Left ventricle myocardium superior (tissue), 1 donor: ENCODE results near the gene CADPS2. TPM values are rescaled to one million over a fixed set of nuclear protein-coding genes. Genes with fewer than 3 reads are reported as not detected.

Source experiments
- ATAC-seq: fragments of 200-7000 bp; cut with Tn5 transposase; one replicate; pipeline ENCODE4 v1.9.1; 2020; ENCODE audit warnings: mild to moderate bottlenecking, moderate library complexity
- DNase-seq: peaks from one replicate; pipeline ENCODE4 v3.0.0-alpha.2; 2020
- intact Hi-C: fragments of 100-400 bp; cut with micrococcal nuclease; formaldehyde crosslinking; loops from one replicate; pipeline ENCODE4 v1.11.0; 2022
- total RNA-seq: library from RNA; stranded (reverse); fragmentation: NEBNext Ultra II Directional; extraction: Animal tissue kit (Norgen Biotek cat#: 25700); gene quantifications from one replicate; pipeline ENCODE4 v1.2.1, GENCODE V29; 2021
- donor health status: DM: no; HTN: yes; CAD: no; lungs with severe emphysema.

CADPS2 gene
- total RNA-seq, 1 donor from 2014 or later, result 29.1 TPM

DNA sequence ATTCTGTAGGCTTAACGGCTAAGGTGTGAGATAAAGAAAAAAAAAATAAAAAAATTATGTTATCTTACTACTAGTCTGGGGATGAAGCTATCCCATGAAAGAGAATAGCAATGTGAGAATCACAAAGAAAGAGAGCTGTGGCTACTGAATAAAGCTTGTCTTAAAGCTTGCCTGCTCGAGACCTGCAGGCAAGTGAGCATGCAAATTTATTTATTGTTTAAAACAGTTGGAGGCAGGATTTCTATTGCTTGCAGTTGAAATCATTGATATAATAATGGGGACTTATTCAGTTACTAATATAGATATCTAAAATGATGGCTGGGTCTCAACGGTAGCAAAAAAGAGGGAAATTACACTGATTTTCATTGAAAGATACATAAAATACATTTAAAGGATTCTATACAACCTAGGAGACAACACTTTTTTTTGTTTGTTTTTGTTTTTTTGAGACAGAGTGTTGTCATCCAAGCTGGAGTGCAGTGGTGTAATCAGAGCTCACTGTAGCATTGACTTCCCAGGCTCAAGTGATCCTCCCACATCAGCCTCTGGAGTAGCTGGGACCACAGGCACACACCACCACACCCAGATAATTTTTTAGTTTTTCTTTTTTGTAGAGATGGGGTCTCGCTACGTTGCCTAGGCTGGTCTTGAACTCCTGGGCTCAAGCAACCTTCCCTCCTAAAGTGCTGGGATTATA lies 437.2 kb downstream of the CADPS2 start:
- no peak for ATAC-seq
- intact Hi-C loops, result no loop called here

DNA sequence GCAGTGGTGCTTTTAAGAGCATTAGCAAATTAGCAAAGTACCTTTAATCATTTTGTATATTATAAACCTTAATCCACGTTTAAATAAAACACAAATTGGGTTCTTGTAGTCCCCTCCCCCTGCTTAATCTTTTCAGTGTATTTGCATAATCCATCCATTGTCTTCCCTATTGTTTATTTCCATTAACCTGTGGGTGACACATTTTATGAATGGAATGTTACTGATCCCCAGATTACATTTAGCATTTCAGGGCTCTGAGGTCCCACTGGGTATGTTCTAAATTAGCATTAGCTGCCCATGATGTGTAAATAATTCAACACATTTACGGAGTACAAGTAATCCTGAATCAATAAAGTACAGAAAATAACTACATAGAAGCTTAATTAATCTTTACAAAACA lies 443.3 kb downstream of the CADPS2 start:
- ATAC-seq, result no peak
- intact Hi-C loops, result no loop called here

More for the DNA sequence above, 437.2 kb downstream of the CADPS2 start:
- no peak for DNase-seq

DNA sequence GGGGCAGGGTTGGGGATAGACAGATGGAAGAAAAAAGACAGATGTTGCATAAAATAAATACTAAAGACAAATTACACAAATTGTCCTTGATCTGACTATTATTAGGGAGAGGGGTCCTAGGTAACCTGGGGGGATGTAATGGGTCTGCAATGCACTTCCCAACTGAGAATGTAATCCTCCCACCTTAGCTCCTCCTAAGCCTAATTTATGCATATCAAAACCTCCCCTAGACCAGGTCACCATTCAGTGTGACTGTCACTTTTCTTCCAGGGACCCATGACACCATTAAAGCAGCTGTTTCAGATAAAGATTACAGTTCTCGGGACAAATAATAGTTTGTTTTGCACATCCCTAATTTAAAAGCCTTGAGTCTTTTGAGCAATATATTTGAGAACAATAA lies 447.8 kb downstream of the CADPS2 start:
- intact Hi-C loops, result no loop called here
- ATAC-seq (no peak), DNase-seq (no peak)

More for the DNA sequence above, 443.3 kb downstream of the CADPS2 start:
- no peak for DNase-seq

DNA sequence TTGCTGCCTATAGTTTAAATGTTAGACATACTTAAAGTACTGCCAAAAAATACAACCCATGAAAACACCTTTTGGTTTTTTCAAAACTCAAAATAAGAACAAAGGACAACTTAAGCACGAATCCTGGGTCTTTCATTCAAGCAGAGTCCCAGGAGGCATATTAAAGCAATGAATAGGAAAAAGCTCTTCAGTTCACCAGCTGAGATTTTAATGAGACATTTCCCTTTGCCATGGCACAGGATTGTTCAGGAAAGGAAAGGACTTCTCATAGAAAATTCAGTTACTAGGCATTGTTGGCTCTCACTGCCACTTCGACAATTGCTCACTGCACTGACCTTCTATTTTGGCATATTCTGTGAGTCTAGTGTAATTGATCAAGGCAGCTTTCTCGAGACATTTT lies 448.3 kb downstream of the CADPS2 start:
- DNase-seq, result no peak
- ATAC-seq, result no peak
- intact Hi-C loops, result no loop called here

DNA sequence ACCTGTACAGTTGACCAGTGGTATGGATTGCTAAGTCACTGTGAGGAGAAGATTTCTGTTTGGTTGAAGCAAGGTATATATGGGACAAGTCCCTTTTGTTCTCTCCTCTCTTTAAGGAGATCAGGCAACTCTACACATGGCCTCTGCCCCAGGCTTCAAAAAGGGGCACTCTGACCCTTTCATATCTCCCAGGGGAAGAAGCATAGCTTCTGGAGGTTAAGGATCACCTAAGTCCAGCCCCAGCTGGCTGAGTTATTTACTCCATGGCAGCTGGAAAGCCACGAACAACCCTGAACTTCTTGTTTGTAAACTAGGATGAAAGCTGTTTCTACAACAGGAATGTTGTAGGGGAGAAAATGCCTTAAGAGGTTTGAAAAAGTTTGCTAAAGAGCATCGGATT lies 452.5 kb downstream of the CADPS2 start:
- no peak for DNase-seq
- ATAC-seq, result no peak
- intact Hi-C loops, result no loop called here

DNA sequence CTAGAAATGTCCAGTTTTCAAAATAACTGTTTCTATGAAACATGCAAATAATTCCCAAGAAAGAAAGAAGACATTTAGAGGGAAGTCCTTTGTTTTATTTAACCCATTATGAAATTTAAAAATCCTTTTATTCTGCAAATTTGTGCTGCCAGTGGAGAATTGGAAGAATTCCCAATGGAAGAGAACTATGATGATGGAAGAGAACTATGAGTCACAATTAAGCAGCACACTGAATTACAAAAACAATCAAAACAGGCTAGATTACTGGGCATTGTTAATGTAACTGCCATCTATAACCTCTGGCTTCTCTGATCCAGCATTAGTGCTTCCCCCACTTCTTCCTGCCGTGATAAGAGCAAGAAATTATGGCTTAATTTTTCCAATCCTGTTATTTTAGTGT lies 455.6 kb downstream of the CADPS2 start:
- DNase-seq (no peak), ATAC-seq (no peak)
- intact Hi-C loops, result no loop called here

DNA sequence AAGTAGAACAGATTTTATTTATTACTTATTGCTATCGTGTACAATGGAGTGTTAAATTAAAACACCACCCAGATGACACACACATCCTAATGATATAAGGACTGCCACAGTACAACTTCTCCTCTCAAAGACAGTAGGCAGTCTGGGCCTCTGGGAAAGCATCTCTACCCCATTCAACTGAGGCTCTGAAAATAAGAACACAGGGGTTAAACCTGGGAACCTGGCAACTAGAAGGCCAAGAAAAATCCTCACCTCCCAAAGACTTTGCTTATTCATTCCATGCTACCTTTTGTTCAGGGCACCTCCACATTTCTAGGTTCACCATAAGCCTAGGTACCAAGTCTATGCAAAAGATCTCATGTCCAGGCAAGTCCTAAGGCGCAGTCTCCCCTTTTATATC lies 456.3 kb downstream of the CADPS2 start:
- ATAC-seq, result no peak
- intact Hi-C loops, result no loop called here
- DNase-seq, result no peak

DNA sequence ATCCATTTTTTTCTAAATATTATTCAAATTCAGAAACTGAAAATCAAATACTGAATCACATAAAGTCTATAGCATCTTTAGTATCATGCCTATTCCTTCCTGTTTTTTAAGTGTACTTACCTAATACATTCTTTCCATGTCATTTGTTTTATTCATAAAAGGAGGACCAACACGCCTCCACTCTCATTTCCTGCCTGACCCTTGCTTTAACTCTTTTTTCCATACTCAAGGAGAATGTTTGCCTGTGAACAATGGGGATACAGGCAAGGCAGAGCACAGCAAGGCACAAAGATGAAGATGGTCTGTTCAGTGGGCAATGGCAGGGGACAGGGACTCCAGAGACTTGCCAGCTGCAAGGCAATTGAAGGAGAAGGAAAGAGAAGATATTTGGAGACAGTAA lies 460.5 kb downstream of the CADPS2 start:
- no peak for DNase-seq
- no peak for ATAC-seq
- intact Hi-C loops, result no loop called here

DNA sequence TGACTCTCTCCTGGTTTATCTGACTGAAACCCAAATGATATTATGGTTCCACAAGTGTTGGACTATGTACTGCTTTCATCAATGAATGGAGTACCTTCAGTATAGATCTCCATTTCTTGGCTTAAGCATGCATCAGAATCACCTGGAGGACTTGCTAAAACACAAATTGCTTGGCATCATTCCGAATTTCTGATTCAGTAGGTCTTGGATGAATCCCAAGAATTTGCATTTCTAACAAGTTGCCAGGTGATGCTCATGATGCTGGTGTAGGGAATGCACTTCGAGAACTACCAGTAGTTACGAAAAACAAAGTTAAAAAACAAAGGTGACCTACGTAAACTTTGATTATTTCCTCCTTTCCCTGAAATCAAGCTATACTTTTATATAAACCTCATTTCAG lies 462.7 kb downstream of the CADPS2 start:
- intact Hi-C loops, result no loop called here
- DNase-seq (no peak), ATAC-seq (no peak)

DNA sequence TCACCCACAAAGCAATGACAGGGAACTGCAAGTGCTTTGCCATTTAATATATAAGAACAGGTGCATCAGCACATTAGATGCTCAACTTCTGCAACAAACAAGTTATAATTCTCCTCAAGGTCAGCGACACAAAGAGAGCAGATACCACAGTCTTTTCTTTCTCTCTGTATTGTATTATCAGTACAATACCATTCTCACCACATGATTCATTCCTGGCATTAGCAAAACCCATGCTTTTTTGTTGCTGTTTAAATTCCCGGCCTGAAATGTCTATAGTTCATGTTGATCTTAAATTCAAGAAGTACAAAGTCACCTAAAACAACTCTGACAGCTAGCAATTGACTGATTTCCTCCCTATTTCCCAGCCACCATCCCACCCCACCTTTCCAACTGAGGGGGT lies 469.9 kb downstream of the CADPS2 start:
- intact Hi-C loops, result no loop called here
- DNase-seq, result no peak
- no peak for ATAC-seq

DNA sequence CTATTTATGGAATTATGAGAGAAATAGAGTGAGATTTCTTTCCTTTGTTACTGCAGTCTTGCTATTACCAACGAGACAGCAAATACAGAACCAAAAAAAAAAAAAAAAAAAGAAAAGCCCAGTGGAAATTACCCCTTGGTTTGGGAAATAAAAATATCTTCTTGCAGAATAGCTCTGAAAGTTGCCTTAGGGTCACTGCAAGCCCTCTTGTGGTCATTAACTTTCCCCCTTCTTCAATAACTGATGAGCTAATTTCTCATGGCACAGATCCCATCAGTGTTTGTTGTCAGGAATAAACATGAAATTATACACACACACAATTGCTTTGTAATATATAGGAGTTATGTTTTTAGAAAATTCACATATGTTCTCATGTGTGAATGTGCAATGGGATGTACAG lies 470.8 kb downstream of the CADPS2 start:
- no peak for ATAC-seq
- no peak for DNase-seq
- intact Hi-C loops, result no loop called here

DNA sequence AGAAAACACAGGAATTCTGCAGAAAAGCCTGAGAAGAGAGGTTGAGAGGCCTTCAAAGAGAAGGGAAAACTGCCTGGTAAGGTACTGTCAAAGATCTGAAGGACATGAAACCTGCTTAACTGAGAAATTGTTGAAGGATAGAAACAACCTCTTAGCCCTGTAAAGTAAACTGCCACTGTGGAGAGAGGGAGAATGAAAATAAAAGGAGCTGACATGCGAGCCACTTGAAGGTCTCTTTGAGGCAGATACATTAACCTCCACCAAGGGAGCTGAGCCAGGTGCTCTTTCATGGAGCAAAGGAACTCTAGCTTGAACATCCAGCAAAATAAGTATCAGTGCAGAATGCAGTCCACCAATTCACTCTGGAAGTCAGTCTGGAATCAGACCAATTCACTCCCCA lies 472.9 kb downstream of the CADPS2 start:
- no peak for DNase-seq
- intact Hi-C loops, result no loop called here
- no peak for ATAC-seq

DNA sequence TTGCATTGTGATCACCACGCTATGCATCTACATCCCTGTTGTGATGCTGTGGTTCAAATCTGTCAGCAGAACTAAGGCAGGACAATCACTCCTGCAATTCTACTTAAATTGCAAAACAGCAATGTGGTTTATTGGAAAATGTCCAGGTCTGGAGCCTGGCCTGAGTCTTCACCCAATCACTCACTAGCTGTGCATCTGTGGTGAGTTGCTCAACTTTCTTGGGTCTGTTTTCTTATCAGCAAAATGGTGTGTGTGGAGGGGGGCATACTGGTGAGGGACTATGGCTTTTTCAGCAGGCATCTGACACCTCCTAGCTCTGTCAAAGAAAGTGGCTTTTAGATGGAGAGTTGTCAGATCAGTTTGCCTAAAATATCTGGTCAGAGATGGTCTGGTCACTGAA lies 473.4 kb downstream of the CADPS2 start:
- intact Hi-C loops, result no loop called here
- peak; percentile 88 for ATAC-seq
- no peak for DNase-seq

DNA sequence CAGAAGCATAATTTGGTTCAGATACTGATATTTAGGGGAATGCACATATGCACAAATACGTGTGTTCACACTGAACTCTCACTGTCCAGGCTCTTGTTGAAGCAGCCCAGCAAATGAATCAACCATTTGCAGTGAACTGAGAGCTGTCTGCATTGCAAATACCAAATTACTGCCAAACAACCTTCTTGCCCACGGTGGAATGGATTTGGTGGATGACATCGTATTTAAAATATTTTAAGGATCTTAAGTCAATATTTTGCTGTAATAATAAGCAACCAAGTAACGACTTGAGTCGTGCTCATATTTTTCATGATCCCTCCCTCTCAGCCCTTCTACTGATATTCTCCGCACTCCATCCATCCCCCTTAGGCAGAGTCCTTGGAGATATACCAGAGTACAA lies 473.8 kb downstream of the CADPS2 start:
- intact Hi-C loops, result no loop called here
- no peak for DNase-seq
- ATAC-seq, result no peak

DNA sequence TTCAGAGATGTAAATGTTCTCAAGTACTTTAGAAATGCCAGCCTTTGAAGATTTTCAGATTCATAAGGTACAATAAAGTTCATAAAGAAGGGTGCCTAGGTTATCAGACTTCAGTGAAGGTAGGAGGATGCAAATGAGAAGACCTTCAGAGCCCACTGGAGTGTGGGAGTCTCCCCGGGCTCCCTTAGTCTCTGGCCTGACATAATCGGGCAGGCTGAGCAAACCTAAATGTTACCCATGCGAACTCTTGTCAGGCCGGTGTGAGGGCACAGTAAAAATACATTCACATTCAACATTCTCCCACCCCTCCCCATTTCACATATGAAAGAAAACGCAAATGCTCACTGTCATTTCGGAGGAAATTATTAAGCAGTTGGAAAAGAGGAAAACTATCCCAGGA lies 479.1 kb downstream of the CADPS2 start:
- intact Hi-C loops, result no loop called here

DNA sequence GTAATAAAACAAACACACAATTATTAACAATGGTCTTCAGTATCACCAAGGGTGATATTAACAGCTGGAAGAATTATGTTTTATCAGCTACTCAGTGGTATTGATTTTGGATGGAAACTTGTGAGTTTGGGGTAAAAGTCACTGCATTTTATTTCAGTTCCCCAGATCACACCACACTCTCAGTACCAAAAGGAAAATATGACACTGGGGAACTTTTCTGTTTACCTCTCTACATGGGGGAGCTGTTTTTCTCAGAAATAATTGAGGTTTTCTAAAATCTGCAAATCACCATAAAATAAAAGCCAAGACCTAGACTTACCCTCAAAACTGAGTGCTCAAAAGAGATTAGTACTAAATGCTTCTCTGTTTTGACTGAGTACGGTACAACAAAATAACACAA lies 483.1 kb downstream of the CADPS2 start:
- no peak for DNase-seq
- no peak for ATAC-seq
- intact Hi-C loops, result no loop called here

More for the DNA sequence above, 479.1 kb downstream of the CADPS2 start:
- no peak for ATAC-seq
- DNase-seq, result no peak

DNA sequence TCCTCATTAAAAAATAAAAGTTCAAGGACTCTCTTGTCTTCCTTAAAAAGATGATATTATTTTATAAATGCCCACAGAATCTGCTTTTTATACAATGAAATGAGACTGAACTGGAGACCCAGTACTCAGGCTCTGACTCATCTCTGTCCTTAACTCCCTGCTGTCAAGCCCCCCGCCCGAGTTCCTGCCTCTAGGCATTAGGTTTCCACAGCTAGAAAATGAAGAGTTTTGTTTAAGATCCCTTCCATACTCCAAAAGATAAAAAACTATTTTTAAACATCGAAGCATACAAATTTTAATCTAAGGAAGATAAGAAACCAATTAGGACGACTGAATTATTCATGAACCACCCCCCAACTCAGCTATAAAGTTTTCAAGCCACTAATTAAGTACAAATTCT lies 484.0 kb downstream of the CADPS2 start:
- ATAC-seq (no peak), DNase-seq (no peak)
- intact Hi-C loops, result no loop called here

DNA sequence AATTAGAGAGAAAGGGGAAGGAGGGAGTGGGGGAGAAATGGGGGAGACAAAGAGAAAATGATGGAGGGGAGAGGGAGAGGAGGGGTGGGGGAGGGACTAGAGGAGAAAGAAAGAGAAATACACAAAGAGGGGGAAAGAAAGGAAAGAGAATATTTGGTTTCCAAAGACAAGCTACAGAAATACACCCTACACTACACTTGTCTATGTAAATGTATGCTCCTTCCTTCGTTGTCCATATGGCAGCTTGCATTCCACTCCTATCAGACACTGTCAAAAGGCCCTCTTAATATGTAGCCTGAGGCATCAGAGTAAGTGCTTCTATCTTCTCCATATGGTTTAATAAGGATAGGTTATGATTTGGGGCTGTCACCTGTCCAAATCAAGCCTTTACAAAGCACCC lies 488.9 kb downstream of the CADPS2 start:
- intact Hi-C loops, result no loop called here
- ATAC-seq, result no peak
- no peak for DNase-seq

DNA sequence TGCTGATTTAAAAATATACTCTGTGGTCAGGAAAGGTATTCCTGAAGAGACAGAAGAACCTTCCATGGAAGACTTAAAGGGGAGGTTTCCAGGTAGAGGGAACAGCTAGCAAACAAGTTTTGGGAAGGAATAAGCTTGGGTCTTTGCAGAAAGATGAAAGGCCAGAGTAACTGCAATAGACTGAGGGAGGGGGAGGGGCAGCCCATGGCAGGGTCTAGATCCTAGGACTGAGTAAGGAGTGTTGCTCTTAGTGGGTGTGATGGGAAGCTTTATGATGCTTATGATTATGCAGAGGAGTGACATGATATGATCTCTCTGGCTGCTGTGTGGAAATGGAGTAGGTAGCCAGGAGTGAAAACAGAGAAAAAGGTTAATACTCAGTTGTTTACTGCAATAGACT lies 491.7 kb downstream of the CADPS2 start:
- intact Hi-C loops, result no loop called here
- DNase-seq (no peak), ATAC-seq (no peak)

DNA sequence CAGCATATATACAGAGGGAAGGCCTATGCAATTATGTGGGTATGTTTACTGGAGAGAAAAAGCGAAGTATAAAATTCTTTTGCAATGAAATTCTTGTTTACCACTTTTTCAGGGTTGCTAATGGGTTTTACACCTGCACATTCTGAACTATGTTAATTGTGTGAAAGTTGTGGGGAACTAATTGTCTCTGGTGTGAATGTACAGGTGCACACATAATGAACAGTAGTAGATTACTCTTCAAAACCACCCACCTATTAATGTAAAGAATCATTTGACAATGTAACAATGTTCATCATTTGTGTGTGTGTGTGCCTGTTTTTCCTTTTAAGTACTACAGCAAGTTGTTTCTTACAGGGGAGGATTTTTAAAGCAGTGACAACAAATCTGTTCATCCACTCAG lies 501.7 kb downstream of the CADPS2 start:
- ATAC-seq, result no peak
- intact Hi-C loops, result no loop called here
- DNase-seq, result no peak

DNA sequence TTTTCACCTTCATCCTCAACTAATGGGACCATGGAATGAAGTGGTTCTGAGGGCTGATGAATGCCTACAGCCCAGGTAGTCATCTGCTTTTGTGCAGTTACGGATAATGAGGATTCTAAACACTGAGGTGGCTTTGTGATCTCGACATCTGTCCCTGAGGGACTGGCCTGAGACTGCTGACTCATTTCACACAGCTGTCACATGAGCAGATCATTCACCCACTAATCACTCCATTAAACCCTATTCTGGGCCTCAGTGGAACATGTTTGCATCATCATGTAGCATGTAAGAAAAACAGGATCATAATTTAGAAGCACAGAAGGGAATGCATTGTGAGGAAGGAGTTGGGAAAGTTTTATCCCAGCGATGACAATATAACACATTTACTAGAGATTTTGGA lies 502.3 kb downstream of the CADPS2 start:
- ATAC-seq (no peak), DNase-seq (no peak)
- intact Hi-C loops, result no loop called here

DNA sequence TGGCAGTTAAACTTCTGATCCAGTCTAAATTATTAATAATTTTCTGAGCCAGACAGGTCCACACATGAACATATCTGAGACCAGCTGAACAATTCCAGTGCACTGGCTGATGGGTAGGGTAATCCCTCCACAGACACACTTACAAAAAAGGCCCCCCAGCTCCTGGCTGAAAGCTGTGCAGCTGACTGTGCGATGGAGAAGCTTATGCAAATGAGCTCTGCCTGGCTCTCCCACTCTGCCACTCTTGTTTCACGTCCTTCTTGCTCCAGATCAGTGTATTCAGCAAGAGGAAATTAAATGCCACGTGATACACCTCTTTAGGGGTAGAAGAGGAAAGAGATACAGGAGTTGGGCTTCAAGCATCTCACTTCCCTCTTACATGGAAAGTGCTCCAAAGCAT lies 505.3 kb downstream of the CADPS2 start:
- intact Hi-C loops, result no loop called here
- DNase-seq, result no peak

More for the DNA sequence above, 505.3 kb downstream of the CADPS2 start:
- ATAC-seq, result no peak
